ENCODE measurements around the gene VPS26B. TPM values are rescaled to one million over a fixed set of nuclear protein-coding genes. Genes with fewer than 3 reads are reported as not detected.

The VPS26B gene
- total and polyA plus RNA-seq, 9 of the 15 experiments (the other 6 are each of a cell fraction or from before 2014, with no cell fraction given), result 3.5 to 43.3 (median 27.4) TPM

GRCh38 chr11:134223836-134224709 is at the start of gene VPS26B, which contains the start of gene NCAPD3 (continued):
- TF ChIP-seq, protein P1, sequence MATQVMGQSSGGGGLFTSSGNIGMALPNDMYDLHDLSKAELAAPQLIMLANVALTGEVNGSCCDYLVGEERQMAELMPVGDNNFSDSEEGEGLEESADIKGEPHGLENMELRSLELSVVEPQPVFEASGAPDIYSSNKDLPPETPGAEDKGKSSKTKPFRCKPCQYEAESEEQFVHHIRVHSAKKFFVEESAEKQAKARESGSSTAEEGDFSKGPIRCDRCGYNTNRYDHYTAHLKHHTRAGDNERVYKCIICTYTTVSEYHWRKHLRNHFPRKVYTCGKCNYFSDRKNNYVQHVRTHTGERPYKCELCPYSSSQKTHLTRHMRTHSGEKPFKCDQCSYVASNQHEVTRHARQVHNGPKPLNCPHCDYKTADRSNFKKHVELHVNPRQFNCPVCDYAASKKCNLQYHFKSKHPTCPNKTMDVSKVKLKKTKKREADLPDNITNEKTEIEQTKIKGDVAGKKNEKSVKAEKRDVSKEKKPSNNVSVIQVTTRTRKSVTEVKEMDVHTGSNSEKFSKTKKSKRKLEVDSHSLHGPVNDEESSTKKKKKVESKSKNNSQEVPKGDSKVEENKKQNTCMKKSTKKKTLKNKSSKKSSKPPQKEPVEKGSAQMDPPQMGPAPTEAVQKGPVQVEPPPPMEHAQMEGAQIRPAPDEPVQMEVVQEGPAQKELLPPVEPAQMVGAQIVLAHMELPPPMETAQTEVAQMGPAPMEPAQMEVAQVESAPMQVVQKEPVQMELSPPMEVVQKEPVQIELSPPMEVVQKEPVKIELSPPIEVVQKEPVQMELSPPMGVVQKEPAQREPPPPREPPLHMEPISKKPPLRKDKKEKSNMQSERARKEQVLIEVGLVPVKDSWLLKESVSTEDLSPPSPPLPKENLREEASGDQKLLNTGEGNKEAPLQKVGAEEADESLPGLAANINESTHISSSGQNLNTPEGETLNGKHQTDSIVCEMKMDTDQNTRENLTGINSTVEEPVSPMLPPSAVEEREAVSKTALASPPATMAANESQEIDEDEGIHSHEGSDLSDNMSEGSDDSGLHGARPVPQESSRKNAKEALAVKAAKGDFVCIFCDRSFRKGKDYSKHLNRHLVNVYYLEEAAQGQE (IDR thresholded peaks at IDR 0.05; ENCODE audit: borderline replicate concordance), result no peak
- TF ChIP-seq, protein P1 (CRISPR knock-in tag; IDR thresholded peaks at IDR 0.05; ENCODE audit: low read depth), result 0 out of 2 replicates have a peak, but pooled peaks have one; percentile 45
- TF ChIP-seq ZKSCAN8 (CRISPR knock-in tag; IDR thresholded peaks at IDR 0.05) (no peak), HMGN3 (IDR thresholded peaks at IDR 0.05; ENCODE audit: borderline replicate concordance, extremely low read depth, insufficient read length, low read depth, low read length) (no peak), BHLHE40 (IDR thresholded peaks at IDR 0.05; ENCODE audit: low read length) (peak; percentile 66), TGIF2 (CRISPR knock-in tag; IDR thresholded peaks at IDR 0.05) (0 out of 2 replicates have a peak, but pooled peaks have one; percentile 79), FOXJ2 (tag; IDR thresholded peaks at IDR 0.05) (no peak), FOXK2 (conservative IDR thresholded peaks at IDR 0.05 in 1 of 2, IDR thresholded peaks at IDR 0.05 in 1 of 2; ENCODE audit: low read depth in 2 of 2) (peak in 1 of 2 experiments; percentile 46; a peak in 2 of 4 replicates), PTRF (tag; IDR thresholded peaks at IDR 0.05) (no peak), SMAD1 (IDR thresholded peaks at IDR 0.05; ENCODE audit: low read depth, low read length, partially characterized antibody) (no peak), ZBED1 (IDR thresholded peaks at IDR 0.05) (no peak), NRF1 (conservative IDR thresholded peaks at IDR 0.05 in 1 of 2, IDR thresholded peaks at IDR 0.05 in 1 of 2) (peak; percentile 99), SRF (CRISPR knock-in tag; IDR thresholded peaks at IDR 0.05) (0 out of 4 replicates have a peak, but pooled peaks of 1 of the 2 experiments have one; percentile 15)
- TF ChIP-seq, protein P2, sequence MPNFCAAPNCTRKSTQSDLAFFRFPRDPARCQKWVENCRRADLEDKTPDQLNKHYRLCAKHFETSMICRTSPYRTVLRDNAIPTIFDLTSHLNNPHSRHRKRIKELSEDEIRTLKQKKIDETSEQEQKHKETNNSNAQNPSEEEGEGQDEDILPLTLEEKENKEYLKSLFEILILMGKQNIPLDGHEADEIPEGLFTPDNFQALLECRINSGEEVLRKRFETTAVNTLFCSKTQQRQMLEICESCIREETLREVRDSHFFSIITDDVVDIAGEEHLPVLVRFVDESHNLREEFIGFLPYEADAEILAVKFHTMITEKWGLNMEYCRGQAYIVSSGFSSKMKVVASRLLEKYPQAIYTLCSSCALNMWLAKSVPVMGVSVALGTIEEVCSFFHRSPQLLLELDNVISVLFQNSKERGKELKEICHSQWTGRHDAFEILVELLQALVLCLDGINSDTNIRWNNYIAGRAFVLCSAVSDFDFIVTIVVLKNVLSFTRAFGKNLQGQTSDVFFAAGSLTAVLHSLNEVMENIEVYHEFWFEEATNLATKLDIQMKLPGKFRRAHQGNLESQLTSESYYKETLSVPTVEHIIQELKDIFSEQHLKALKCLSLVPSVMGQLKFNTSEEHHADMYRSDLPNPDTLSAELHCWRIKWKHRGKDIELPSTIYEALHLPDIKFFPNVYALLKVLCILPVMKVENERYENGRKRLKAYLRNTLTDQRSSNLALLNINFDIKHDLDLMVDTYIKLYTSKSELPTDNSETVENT (CRISPR knock-in tag; IDR thresholded peaks at IDR 0.05), result peak; percentile 86
- TF ChIP-seq, protein P3, sequence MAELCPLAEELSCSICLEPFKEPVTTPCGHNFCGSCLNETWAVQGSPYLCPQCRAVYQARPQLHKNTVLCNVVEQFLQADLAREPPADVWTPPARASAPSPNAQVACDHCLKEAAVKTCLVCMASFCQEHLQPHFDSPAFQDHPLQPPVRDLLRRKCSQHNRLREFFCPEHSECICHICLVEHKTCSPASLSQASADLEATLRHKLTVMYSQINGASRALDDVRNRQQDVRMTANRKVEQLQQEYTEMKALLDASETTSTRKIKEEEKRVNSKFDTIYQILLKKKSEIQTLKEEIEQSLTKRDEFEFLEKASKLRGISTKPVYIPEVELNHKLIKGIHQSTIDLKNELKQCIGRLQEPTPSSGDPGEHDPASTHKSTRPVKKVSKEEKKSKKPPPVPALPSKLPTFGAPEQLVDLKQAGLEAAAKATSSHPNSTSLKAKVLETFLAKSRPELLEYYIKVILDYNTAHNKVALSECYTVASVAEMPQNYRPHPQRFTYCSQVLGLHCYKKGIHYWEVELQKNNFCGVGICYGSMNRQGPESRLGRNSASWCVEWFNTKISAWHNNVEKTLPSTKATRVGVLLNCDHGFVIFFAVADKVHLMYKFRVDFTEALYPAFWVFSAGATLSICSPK (IDR thresholded peaks at IDR 0.05; ENCODE audit: borderline replicate concordance), result no peak

All from K562 (cell line).